HEK293T (cell line): ENCODE data around the gene VEZF1.

ENCODE experiments used
- CTCF ChIA-PET: fragments of 350-600 bp; formaldehyde crosslinking; extraction: SDS; loops from one replicate; lab custom pipeline; 2021; ENCODE audit warnings: antibody characterized with exemption, inconsistent platforms; lab: Yijun Ruan, JAX
- POLR2A ChIA-PET: fragments of 350-600 bp; formaldehyde crosslinking; extraction: SDS; loops from one replicate; lab custom pipeline; 2020; ENCODE audit warnings: antibody characterized with exemption, inconsistent platforms; lab: Yijun Ruan, JAX
- DNase-seq: peaks from one replicate; pipeline ENCODE4 v3.0.0; 2012; ENCODE audit warnings: mixed read lengths; ENCODE audit errors: extremely low spot score
- ARNT ChIP-seq: fragments of 450-650 bp; IDR thresholded peaks from 2 replicates; pipeline ENCODE4 v1.6.1; 2017; ENCODE audit warnings: mild to moderate bottlenecking
- BHLHE40 ChIP-seq: fragments of 450-650 bp; IDR thresholded peaks from 2 replicates; pipeline ENCODE4 v1.6.1; 2016; ENCODE audit warnings: mild to moderate bottlenecking, moderate library complexity, borderline replicate concordance
- CTBP1 ChIP-seq: fragments of 450-650 bp; IDR thresholded peaks from 2 replicates; pipeline ENCODE4 v1.6.1; 2016; ENCODE audit warnings: borderline replicate concordance
- ELF4 ChIP-seq: fragments of 450-650 bp; IDR thresholded peaks from 2 replicates; pipeline ENCODE4 v1.6.1; 2017; ENCODE audit warnings: antibody characterized with exemption
- FOXA1 ChIP-seq: fragments of 450-650 bp; IDR thresholded peaks from 2 replicates; pipeline ENCODE4 v1.6.1; 2016; ENCODE audit warnings: mild to moderate bottlenecking
- FOXK2 ChIP-seq: fragments of 450-650 bp; IDR thresholded peaks from 2 replicates; pipeline ENCODE4 v1.6.1; 2016; ENCODE audit warnings: mild to moderate bottlenecking
- FOXM1 ChIP-seq: fragments of 450-650 bp; IDR thresholded peaks from 2 replicates; pipeline ENCODE4 v1.6.1; 2017; ENCODE audit warnings: mild to moderate bottlenecking, borderline replicate concordance
- HDGF ChIP-seq: fragments of 450-650 bp; IDR thresholded peaks from 2 replicates; pipeline ENCODE4 v1.6.1; 2017; ENCODE audit warnings: antibody characterized with exemption, borderline replicate concordance
- L3MBTL2 ChIP-seq: fragments of 450-650 bp; conservative IDR thresholded peaks from 2 replicates; pipeline ENCODE4 v1.6.1; 2016; ENCODE audit warnings: mild to moderate bottlenecking
- LEF1 ChIP-seq: fragments of 450-650 bp; IDR thresholded peaks from 2 replicates; pipeline ENCODE4 v1.6.1; 2017; ENCODE audit warnings: mild to moderate bottlenecking, borderline replicate concordance
- NFRKB ChIP-seq: fragments of 450-650 bp; IDR thresholded peaks from 2 replicates; pipeline ENCODE4 v1.6.1; 2016; ENCODE audit warnings: mild to moderate bottlenecking, moderate library complexity
- SP1 ChIP-seq: fragments of 450-650 bp; IDR thresholded peaks from 2 replicates; pipeline ENCODE4 v1.6.1; 2017
- SUZ12 ChIP-seq: fragments of 450-650 bp; IDR thresholded peaks from 2 replicates; pipeline ENCODE4 v1.6.1; 2016; ENCODE audit warnings: mild to moderate bottlenecking
- TARDBP ChIP-seq: fragments of 450-650 bp; IDR thresholded peaks from 2 replicates; pipeline ENCODE4 v1.6.1; 2016
- ZNF384 ChIP-seq: fragments of 450-650 bp; IDR thresholded peaks from 2 replicates; pipeline ENCODE4 v1.6.1; 2016
- TF ChIP-seq, protein P1 (sequence below): fragments of 450-650 bp; IDR thresholded peaks from 2 replicates; pipeline ENCODE4 v1.6.1; 2016

Gene VEZF1

GRCh38 chr17:58005728-58006559 lies 17.9 kb upstream of the VEZF1 start:
- CTCF ChIA-PET: no interaction called here
- DNase-seq: no peak
- POLR2A ChIA-PET: interaction anchor here (0.6 to 3.0 kb wide), 36 partner anchors 10 to 994 kb away, joined by 3 to 53 read pairs (median 6); partner anchors contain the start of genes DYNLL2, MRPS23, MTMR4 and VEZF1
- no peak for TF ChIP-seq SUZ12

- CTCF ChIA-PET: no interaction called here
- POLR2A ChIA-PET: interaction anchor here (1.3 to 3.0 kb wide), 7 partner anchors 10 to 152 kb away, joined by 4 to 42 read pairs (median 7); partner anchors contain the start of gene DYNLL2
- no peak for DNase-seq
- TF ChIP-seq ARNT (no peak), NFRKB (no peak), FOXK2 (no peak), FOXA1 (no peak), HDGF (no peak), BHLHE40 (no peak), L3MBTL2 (no peak), ZNF384 (no peak), FOXM1 (no peak), CTBP1 (no peak), TARDBP (no peak), SP1 (no peak), SUZ12 (no peak), ELF4 (no peak)
Measured at GRCh38 chr17:58005031-58005727, 17.1 kb upstream of the VEZF1 start.

GRCh38 chr17:58004060-58004459 lies 16.0 kb upstream of the VEZF1 start:
- TF ChIP-seq HDGF (no peak), FOXA1 (no peak), ELF4 (no peak)
- DNase-seq: no peak
- ChIA-PET CTCF (no interaction called here), POLR2A (no interaction called here)

DNA sequence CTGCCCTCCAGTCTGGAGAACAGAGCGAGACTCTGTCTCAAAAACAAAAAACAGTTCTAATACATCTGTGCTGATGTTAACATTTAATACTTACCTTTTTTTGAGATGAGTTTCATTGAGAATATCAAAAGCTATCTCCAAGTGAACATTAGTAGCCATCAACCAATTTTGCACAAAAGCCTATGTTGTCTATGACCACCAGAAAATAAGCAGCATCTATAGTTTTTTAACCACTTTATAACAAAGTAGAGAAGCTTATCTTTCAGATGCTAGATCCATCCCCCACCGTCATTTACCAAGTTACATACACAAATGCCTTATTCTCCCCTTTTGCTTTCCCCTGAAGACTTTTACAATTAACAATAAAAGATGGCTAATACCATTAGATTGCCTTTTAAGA lies 14.9 kb upstream of the VEZF1 start:
- ChIA-PET CTCF (interaction anchor here (0.6 to 1.7 kb wide), 2 partner anchors 41 to 82 kb away, joined by 4 to 5 read pairs; no protein-coding TSS in a partner anchor), POLR2A (no interaction called here)

DNA sequence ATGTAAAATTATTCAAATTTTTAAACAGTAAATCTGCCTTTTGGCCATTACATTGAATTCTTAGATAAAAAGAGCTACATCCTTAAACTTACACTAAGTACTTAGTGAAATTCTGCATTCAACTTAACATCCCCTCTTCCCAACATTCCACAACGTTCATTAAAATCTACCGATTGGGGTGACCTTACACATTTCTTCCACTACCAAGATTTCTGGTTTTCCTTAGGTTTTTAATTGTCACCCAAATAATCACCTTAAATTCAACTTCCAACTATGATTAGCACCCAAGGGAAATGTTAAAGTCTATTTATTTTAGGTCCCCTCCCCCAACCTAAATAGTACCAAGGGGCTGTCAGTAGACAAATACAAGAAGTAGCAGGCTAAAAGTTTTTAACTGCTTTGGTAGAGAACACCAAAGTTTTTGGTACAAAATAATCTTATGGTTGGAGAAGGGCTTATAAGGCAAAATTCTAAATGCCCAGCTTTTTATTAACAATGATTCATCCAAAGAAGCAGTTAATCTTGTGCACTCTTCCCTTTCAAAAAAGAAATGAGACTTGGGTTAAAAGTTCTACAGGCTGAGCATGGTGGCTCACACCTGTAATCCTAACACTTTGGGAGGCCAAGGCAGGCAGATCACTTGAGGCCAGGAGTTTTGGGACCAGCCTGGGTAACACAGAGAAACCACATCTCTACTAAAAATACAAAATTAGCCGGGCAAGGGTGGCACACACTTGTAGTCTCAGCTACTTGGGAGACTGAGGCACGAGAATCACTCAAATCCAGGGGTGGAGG lies 14.3 kb upstream of the VEZF1 start:
- ChIA-PET POLR2A (no interaction called here), CTCF (interaction anchor here (1.7 kb wide), 1 partner anchor 82 kb away, joined by 4 read pairs; no protein-coding TSS in a partner anchor)

More for the DNA sequence above, 14.9 kb upstream of the VEZF1 start:
- TF ChIP-seq HDGF (no peak), FOXA1 (no peak), LEF1 (no peak), FOXK2 (no peak), ARNT (no peak), BHLHE40 (no peak), CTBP1 (no peak), ELF4 (no peak), NFRKB (no peak), TARDBP (no peak), FOXM1 (no peak), SP1 (no peak)
- no peak for DNase-seq

DNA sequence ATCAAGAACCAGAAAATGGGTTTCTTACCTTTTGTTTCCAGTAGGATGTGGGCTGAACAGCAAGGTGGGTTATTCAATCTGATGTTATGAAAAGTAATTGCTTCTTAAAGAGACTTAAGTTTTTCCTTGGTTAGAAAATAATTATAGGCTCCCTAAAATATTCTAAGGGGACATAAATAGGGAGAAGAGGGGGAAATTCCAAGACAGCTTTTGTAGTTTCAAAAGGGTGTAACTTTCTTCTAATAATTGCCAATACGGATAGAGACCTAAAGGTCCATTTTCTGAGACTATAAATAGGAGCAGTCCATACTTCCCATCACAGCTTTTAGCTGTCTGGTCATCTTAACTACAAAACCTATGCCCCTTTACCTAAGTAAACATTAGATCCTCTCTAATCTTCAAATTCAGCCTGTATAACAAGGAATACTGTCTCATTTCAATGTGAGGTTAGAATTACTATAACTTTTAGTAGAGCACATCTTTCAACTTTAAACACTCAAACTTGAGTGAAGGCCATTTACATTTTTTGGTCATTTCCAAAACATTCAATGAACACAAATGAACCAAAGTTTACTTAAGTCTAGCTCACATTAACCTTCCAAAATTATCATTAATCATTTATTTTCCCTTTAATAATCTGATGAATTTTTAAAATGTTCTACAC lies 13.5 kb upstream of the VEZF1 start:
- ChIA-PET POLR2A (no interaction called here), CTCF (interaction anchor here (1.7 kb wide), 1 partner anchor 83 kb away, joined by 4 read pairs; no protein-coding TSS in a partner anchor)
- DNase-seq: no peak
- TF ChIP-seq L3MBTL2 (no peak), ZNF384 (no peak), NFRKB (no peak), SUZ12 (no peak), ELF4 (no peak), TARDBP (no peak), FOXM1 (no peak), HDGF (no peak), SP1 (no peak), ARNT (no peak), BHLHE40 (no peak), CTBP1 (no peak), LEF1 (no peak), FOXA1 (no peak)
- TF ChIP-seq, protein P1, sequence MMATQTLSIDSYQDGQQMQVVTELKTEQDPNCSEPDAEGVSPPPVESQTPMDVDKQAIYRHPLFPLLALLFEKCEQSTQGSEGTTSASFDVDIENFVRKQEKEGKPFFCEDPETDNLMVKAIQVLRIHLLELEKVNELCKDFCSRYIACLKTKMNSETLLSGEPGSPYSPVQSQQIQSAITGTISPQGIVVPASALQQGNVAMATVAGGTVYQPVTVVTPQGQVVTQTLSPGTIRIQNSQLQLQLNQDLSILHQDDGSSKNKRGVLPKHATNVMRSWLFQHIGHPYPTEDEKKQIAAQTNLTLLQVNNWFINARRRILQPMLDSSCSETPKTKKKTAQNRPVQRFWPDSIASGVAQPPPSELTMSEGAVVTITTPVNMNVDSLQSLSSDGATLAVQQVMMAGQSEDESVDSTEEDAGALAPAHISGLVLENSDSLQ: no peak

More for the DNA sequence above, 14.3 kb upstream of the VEZF1 start:
- no peak for TF ChIP-seq FOXK2
- no peak for TF ChIP-seq TARDBP
- TF ChIP-seq CTBP1: no peak
- no peak for TF ChIP-seq LEF1
- TF ChIP-seq NFRKB: no peak
- TF ChIP-seq ELF4: peak; percentile 48; the same call in 1 of the 2 replicates
- no peak for TF ChIP-seq SP1
- DNase-seq: no peak
